ENCODE results near the gene ZNF574. TPM values are rescaled to one million over a fixed set of nuclear protein-coding genes. Genes with fewer than 3 reads are reported as not detected.
A peak's percentile ranks its signal among the peaks of the same experiment; 100 is the strongest.

The ZNF574 gene
- total and polyA plus RNA-seq, 2 experiments from 2014 or later, result 19.4 to 61.2 TPM

- 0 out of 2 replicates have a peak overlapping the region, but pooled peaks have one; percentile 63 for H3K27ac ChIP-seq (ENCODE audit: low read depth)
- ATAC-seq (no peak), DNase-seq (ENCODE audit: low spot score) (no peak)
- H3K4me1 ChIP-seq (ENCODE audit: insufficient read depth), result peaks cover 14% of the 10 kb centered on the region
- H3K4me3 ChIP-seq, result no peak overlapping the region
- H3K9me3 Mint-ChIP-seq, result peaks cover 4% of the 10 kb centered on the region; the same call in 2 of the 3 replicates
- H2AFZ ChIP-seq, result no peak overlapping the region
- H3K4me1 Mint-ChIP-seq, result peaks cover 21% of the 10 kb centered on the region
- H3K4me2 ChIP-seq, result no peak overlapping the region
- H3K4me3 Mint-ChIP-seq, result no peak overlapping the region
- no peaks in the 10 kb centered on the region for H3K9me2 ChIP-seq (ENCODE audit: insufficient read depth)
- peaks cover 17% of the 10 kb centered on the region for H3K27me3 Mint-ChIP-seq (ENCODE audit: insufficient read depth, low read depth, poor library complexity)
- H3K79me2 ChIP-seq (replicated peaks; ENCODE audit: insufficient read depth), result peaks cover 36% of the 10 kb centered on the region
- H3K27me3 ChIP-seq (ENCODE audit: insufficient read depth), result no peaks in the 10 kb centered on the region
- peaks cover 23% of the 10 kb centered on the region; the same call in 1 of the 2 replicates for H3K36me3 ChIP-seq (ENCODE audit: insufficient read depth)
- H4K20me1 ChIP-seq (replicated peaks; ENCODE audit: insufficient read depth), result peaks cover 22% of the 10 kb centered on the region
- no peak overlapping the region for H3K27ac Mint-ChIP-seq
- H3K36me3 Mint-ChIP-seq (ENCODE audit: low read depth), result peaks cover 54% of the 10 kb centered on the region
- TF ChIP-seq STAT1 (IDR thresholded peaks at IDR 0.05; ENCODE audit: unreplicated experiment) (no peak), ZNF462 (CRISPR knock-in tag; IDR thresholded peaks at IDR 0.05) (no peak), ZNF114 (CRISPR knock-in tag; IDR thresholded peaks at IDR 0.05) (no peak), ETS1 (IDR thresholded peaks at IDR 0.05) (no peak), NANOG (IDR thresholded peaks at IDR 0.05; ENCODE audit: borderline replicate concordance) (no peak), EZH2phosphoT487 (IDR thresholded peaks at IDR 0.05; ENCODE audit: unreplicated experiment) (no peak), REST (IDR thresholded peaks at IDR 0.05; ENCODE audit: unreplicated experiment) (no peak), JUNB (IDR thresholded peaks at IDR 0.05; ENCODE audit: unreplicated experiment) (no peak), POLR2AphosphoS5 (IDR thresholded peaks at IDR 0.05; ENCODE audit: low read depth) (no peak), CREB1 (CRISPR knock-in tag; IDR thresholded peaks at IDR 0.05; ENCODE audit: low read depth) (no peak), EZH2 (IDR thresholded peaks at IDR 0.05; ENCODE audit: low read depth, unreplicated experiment) (no peak), ZNF331 (CRISPR knock-in tag; IDR thresholded peaks at IDR 0.05; ENCODE audit: low read depth) (no peak), CTCF (conservative IDR thresholded peaks at IDR 0.05; ENCODE audit: low read depth in 2 of 2) (no peak)
- peaks cover 9% of the 10 kb centered on the region; the same call in 1 of the 2 replicates for H3F3A ChIP-seq (replicated peaks; ENCODE audit: low read depth)
Measured at GRCh38 chr19:42080764-42081375, 4.9 kb downstream of the ZNF574 start.
